ENCODE measurements around the gene SLIT2.

Gene SLIT2, protein sequence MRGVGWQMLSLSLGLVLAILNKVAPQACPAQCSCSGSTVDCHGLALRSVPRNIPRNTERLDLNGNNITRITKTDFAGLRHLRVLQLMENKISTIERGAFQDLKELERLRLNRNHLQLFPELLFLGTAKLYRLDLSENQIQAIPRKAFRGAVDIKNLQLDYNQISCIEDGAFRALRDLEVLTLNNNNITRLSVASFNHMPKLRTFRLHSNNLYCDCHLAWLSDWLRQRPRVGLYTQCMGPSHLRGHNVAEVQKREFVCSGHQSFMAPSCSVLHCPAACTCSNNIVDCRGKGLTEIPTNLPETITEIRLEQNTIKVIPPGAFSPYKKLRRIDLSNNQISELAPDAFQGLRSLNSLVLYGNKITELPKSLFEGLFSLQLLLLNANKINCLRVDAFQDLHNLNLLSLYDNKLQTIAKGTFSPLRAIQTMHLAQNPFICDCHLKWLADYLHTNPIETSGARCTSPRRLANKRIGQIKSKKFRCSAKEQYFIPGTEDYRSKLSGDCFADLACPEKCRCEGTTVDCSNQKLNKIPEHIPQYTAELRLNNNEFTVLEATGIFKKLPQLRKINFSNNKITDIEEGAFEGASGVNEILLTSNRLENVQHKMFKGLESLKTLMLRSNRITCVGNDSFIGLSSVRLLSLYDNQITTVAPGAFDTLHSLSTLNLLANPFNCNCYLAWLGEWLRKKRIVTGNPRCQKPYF (N-terminal part only)

GRCh38 chr4:20251796-20252655 lies at the start of gene SLIT2:
Gene SLIT2, plus strand, starts transcription at chr4:20251905. Its CDS starts 1,911 bp downstream, at chr4:20253816.
- no peak for DNase-seq (ENCODE audit: low spot score)

DNA sequence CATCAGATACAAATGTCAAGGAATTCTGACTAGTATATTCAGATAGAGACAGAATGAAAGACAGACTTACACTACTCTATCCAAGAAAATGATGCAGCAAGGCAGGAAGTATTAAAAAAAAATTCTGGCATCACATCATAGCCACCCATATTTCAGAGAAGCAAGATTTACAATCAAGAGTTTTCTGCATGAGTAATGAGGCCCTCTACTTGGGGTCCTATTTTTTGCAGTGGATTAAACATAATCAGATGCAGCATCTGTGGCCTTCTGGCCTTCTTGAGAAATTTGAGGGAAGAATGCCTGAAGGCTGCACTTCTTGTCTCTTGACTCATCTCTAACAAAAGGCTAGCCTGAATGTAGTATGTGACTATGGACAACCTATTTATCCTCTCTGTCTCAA lies 48.2 kb upstream of the SLIT2 start:
- no peak for DNase-seq (ENCODE audit: low spot score)

DNA sequence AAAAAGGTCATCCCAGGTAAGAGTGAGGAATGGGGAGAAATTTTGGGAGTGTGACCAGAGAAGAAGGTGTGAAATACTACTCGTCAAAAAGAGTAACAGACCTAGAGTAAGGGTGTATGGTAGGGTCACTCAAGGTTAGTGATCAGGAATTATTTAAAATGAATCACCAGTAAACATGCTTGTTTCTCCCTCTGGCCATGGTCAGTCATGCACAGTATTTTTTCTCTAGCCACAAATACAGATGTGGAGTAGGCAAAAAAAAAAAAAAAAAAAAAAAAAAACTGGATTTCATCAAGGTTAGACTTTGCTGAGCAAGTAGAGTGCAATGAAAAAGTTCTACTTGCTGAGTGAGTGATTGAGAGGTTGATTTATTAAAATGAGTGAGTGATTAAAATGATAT lies 34.2 kb upstream of the SLIT2 start:
- DNase-seq (ENCODE audit: low spot score) = no peak

- no peak for DNase-seq (ENCODE audit: low spot score)
These were observed 33.8 kb upstream of the SLIT2 start for GRCh38 chr4:20217951-20218350.

GRCh38 chr4:20219521-20219920 lies 32.2 kb upstream of the SLIT2 start:
- DNase-seq (ENCODE audit: low spot score) = no peak

DNA sequence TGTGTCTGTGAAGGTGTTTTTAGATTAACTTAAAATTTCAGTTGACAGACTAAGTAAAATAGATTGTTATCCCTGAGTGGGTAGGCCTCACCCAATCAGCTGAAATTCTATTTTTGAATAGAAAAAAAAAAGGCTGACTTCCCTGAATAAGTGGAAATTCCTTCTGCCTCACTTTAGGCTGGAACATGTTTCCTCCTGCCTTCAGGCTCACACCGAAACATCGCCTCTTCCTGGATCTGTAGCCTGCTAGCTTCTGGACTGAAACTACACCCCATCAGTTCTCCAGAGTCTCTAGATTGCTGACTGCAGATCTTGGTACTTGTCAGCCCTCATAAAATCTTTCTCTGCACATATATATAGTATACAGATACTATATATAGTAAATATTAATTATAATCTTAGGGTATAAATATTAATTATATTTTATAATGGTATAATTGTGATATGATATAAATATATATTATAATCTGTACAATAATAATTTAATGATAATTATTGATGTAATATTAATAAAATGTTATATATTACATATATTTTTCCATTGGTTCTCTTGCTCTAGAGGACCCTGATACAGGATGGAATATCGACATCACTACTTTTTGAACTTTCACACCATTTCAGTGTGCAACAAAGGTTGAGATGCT lies 13.7 kb upstream of the SLIT2 start:
- DNase-seq (ENCODE audit: low spot score) = no peak

DNA sequence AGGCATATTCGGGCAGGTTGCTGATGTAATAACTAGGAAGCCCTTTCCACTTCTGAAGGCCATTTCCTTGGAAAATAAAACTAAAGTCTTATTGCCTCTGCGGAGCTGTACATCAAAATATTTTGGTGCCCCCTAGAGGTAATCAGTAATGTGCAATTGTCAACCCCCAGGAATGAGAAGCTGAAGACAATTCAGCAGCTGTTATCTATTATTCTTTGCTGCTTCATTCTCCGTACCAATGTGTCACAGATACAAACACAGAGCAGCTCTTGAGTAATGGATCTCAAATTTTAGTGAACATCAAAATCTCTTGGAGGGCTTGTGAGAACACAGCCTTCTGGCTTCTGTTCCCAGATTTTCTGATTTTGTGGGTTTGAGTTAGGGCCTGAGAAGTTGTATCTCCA lies 3.5 kb upstream of the SLIT2 start:
- DNase-seq (ENCODE audit: low spot score) = peak; percentile 57

GRCh38 chr4:20249333-20249732 lies 2.4 kb upstream of the SLIT2 start:
- peak; percentile 16 for DNase-seq (ENCODE audit: low spot score)

DNA sequence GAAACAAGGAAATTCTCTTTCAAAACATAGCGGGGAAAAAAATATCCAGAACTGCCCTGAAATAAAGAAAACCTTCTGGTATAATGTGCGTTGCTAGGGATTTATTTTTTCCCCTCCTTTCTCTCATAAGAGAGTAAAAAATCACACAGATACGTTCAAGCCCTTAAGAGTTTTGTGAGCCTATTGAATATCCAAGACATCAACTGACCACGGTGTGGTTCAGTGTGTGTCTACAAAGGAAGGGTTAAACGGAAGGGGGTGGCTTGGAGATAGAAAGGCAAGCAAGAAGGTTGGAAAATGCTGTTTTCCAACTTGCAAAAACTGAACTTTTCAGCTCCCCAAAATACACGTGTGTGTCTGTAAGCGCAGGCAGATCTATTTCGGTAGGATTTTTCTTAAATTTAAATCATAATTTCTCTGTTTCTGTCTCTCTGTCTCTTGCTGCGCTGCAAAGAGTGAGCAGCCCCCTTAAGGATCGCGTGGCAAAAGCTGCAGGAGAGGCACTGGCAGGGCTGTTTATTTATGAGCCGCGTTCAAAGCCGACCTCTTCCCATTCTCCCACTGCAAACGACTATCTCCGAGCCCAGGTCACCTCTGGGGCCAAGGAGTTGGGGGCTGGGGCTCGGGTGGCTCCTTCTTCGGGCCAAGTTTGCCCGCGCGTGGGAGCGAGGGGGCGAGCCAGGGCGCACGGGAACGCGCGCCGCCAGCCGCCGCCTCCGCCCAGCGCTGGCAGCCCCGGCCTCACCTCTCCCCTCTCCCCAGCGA lies 492 bp upstream of the SLIT2 start:
- no peak for DNase-seq (ENCODE audit: low spot score)

DNA sequence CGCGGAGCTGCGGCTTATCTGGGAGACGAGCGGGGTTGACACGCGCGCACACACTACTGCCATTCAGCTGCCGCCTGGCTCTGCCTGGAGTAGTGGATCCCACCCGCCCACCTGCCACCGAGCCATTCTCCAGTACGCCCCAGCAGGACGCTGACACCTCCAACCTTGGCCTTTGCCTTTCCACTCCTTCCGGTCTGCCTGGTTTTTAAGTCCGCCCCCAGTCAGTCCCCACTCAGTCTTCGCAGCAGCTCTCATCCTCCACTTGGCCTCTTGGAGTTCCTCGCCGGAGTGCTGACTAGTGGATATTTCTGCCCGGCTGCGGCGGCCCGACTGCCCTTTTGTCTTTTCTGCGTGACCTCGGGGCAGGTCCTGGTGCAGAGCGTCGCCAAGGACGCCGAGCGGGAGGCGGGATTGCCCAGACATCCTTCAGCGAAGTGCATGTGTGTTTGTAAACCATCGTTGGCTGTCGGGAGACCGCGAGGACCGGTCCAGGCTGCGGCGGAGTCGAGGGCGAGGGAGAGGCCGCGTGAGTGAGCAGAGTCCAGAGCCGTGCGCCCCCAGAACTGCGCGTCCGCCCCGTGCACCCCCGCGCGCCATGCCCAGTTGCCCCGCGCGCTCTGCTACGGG lies 1.1 kb downstream of the SLIT2 start:
- no peak for DNase-seq (ENCODE audit: low spot score)

DNA sequence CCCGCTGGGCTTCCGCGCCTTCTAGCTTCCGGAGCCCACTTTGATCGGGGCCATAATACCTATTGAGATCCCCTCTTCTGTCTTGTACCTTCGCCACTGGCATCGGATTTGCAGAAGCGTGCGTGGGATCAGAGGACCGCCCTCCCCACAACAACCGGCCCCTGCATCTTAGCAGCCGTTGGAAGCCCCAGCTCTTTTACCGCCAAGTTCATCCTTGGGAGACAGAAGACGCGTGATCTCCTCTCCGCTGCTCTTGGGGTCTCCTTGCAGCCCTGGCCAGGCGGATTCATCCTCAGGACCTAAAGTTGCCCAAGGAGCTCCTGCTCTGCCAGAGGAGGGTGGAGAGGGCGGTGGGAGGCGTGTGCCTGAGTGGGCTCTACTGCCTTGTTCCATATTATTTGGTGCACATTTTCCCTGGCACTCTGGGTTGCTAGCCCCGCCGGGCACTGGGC lies 1.6 kb downstream of the SLIT2 start:
- DNase-seq (ENCODE audit: low spot score) = no peak

DNA sequence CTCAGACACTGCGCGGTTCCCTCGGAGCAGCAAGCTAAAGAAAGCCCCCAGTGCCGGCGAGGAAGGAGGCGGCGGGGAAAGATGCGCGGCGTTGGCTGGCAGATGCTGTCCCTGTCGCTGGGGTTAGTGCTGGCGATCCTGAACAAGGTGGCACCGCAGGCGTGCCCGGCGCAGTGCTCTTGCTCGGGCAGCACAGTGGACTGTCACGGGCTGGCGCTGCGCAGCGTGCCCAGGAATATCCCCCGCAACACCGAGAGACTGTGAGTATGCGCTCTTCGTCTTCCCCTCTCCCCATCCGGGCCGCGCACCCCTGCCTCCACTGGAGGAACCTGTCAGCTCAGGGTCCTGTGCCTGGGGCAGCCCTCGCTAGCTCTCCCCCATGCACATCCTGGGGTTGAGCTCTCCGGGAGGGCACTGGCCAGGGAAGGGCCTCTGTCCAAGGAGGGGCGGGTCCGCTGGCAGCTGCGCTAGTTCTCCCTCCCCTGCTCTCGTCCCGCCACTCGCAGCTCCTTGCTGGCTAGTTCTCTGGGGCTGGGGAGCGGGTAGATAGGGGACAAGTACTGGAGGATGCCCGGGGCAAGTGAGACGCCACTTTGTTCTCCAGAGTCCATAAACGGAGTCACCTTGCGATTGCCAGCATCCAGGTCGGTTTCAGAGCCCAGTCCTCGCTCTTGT lies 2.2 kb downstream of the SLIT2 start:
- DNase-seq (ENCODE audit: low spot score) = no peak

DNA sequence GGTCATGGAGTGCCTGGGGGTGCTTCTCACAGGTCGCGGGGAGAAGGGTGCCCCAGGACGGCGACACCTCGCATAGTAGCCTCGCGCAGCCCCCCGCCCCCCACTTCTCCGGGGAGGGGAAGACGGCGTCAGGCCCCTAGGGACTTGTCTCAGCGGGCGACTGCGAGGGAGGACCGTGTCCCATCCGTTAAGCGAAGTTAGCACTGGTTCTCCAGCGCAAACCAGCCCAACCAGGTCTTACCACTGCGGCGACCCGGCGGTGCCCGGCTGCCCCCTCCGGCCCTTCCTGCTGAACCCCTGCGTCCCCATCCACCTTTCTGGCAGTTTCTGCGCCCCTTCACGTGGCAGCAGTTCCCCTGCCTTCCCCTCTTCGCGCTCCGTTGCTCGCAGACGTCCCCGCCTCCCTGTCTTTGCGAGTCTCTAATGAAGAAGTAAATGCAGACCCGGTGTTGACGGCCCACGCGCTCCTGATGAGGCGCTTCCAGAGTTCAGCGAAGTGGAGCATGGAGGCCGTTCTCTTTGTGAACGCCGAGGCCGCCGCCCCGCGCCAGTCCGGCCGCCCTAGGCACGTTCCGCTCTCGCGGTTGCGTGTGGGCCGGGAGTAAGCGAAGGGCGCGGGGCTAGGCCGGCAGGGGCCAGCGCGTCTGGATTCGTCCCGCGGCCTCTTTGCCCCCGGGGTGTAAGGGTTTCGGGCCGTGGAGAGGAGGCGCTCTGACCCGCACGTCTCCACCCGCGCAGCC lies 3.0 kb downstream of the SLIT2 start:
- no peak for DNase-seq (ENCODE audit: low spot score)

GRCh38 chr4:20255251-20255586 lies 3.5 kb downstream of the SLIT2 start:
- no peak for DNase-seq (ENCODE audit: low spot score)

GRCh38 chr4:20255823-20256222 lies 4.1 kb downstream of the SLIT2 start:
- no peak for DNase-seq (ENCODE audit: low spot score)

DNA sequence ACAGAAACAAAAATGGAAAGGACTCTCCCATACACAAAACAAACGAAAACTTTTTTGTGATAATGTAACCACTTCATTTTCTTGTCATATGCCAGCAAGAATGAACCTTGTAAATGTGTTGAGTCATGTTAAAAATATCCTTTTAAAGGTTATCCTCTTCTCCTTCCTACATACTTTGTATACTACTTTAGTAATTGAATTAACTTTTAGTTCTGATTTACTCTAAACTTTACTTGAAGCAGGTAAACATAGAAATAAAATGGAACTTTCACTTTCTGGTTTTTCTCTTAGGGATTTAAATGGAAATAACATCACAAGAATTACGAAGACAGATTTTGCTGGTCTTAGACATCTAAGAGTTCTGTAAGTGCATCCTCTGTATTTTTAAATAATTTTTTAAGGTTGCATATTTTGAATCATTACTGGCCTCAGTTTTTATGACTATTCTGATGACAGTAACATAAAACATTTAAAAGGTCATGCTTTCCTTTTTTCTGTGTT lies 4.7 kb downstream of the SLIT2 start:
- DNase-seq (ENCODE audit: low spot score) = no peak

- DNase-seq (ENCODE audit: low spot score) = no peak
These were observed 8.0 kb downstream of the SLIT2 start for GRCh38 chr4:20259707-20260106.

DNA sequence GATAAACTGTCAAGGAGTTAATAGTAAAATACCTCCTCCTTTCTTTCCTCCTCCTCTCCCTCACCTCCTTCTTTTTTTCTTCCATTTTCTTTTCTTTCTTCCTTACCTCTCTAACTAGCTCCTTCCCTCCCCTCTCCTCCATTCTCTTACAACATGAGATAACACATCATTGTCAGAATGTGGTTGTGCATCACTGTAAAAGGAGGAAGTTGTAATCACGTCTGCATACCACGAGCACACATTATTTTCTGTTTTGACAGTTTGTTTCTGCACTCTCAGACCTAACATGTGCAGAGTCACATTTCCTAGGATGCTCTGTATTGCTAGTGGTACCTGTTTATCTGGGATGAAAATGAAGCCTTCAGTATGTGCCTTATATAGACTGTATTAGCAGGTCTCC lies 9.1 kb downstream of the SLIT2 start:
- no peak for DNase-seq (ENCODE audit: low spot score)

GRCh38 chr4:20262221-20262620 lies 10.5 kb downstream of the SLIT2 start:
- DNase-seq (ENCODE audit: low spot score) = no peak

Measured in RKO (cell line).